GM12872 (cell line): Measurements from ENCODE around the gene IL7R.

Experiments
- TF ChIP-seq, protein P1 (sequence below): IDR thresholded peaks from 3 replicates; pipeline ENCODE4 v1.5.1; 2011; ENCODE audit warnings: low read depth, mild to moderate bottlenecking, low read length, moderate library complexity; ENCODE audit not compliant: insufficient read depth

The IL7R gene

DNA sequence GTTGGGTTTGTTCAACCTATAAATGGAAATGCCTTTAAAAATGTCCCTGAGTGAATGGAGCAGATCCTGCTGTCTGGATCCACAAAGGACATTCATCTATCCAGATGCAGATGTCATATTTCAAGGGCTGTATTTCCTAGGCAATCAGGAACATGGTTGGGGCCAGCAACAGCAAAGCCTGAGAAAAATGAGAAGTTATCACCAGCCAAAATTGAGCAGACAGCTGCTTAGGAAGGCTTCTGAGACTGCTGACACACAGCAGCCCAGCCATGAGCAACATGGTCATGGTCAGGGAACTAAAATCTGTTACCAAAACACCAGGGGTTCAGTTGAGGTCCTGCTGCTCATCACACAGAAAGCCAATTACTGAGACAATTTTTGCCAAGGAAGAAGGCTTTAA is 9.2 kb upstream of the IL7R start:
- TF ChIP-seq, protein P1, sequence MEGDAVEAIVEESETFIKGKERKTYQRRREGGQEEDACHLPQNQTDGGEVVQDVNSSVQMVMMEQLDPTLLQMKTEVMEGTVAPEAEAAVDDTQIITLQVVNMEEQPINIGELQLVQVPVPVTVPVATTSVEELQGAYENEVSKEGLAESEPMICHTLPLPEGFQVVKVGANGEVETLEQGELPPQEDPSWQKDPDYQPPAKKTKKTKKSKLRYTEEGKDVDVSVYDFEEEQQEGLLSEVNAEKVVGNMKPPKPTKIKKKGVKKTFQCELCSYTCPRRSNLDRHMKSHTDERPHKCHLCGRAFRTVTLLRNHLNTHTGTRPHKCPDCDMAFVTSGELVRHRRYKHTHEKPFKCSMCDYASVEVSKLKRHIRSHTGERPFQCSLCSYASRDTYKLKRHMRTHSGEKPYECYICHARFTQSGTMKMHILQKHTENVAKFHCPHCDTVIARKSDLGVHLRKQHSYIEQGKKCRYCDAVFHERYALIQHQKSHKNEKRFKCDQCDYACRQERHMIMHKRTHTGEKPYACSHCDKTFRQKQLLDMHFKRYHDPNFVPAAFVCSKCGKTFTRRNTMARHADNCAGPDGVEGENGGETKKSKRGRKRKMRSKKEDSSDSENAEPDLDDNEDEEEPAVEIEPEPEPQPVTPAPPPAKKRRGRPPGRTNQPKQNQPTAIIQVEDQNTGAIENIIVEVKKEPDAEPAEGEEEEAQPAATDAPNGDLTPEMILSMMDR = no peak

GRCh38 chr5:35847961-35848360 is 8.7 kb upstream of the IL7R start:
- TF ChIP-seq, protein P1 = no peak

DNA sequence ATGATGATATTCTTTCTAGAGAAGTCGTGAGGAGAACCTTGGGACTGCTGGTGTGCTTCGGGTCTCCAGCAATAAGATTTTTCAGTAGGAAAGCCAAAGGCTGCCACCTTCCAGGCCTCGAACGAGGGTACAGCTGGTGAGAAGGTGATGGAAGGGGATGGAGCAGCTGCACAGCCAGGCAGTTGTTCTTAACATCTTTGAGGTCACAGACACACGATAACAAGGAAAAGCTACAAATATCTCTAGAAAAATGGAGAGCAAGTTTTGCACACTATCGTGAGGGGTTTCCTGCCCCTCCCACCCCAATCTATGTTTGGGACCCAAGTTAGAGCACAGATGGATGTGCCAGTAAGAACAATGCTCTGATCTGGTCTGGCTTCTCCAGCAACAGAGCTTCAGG is 6.8 kb upstream of the IL7R start:
- TF ChIP-seq, protein P1 = no peak

DNA sequence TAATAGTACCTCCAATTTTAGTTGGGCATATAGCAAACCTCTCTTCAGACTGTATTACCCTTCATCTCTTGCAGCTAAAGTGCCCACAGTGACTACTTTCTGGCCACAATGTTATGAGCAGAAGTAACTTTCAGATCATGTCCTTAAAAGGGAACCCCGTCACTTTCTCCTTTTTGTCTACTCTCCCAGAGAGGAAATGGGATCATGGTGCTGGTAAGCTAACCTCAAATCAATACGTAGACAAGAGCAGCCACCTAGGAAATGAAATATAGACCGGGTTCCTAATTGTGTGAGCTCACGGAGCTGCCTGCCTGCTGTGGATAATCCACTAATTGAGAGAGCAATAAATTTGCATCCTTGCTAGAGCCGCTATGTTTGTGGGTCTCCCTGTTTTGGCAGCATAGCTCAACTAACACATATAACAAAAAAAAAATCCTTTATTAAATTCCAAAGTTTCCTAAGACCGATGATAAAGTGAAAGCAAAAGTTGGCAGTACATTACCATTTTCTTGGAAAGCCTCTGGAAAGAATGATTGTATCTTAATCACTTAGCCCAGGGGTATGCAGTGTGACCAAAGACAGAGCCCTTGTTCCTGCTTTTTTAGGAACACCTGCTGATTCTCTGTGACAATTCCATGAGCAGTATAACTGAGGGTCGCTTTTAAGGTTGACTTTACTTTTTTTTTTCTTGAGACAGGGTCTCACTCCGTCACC is 5.6 kb upstream of the IL7R start:
- TF ChIP-seq, protein P1 = no peak

DNA sequence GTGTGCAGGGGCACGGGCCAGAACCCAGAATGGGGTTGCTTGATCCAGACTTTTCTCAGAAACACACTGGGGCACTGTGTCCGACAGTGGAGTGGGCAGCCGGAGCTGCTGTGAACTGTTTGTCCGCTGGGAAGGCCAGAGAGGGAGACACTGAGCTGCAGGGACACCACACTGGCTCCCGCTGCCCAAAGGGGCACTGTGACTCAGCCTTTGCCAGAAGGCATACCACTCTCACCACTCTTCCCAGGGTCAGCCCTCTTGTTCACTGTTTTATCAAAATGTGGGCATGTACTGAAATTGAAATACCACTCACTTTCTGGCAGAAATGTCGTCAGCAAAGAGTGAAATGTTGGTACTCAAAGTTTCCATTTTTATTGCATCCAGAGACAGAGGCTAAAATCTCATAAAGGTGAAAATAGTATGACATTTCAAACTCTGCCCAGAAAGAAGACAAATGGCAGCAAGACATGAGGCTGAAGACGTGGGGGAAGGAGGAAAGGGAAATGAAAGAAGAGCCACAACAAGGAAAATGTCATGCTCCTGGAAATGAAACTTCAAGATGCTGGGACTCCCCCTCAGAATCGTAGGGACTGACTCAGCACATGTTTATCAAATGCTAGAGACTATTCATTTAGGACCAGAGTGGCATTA is 4.5 kb upstream of the IL7R start:
- TF ChIP-seq, protein P1 = peak; percentile 15; the same call in 1 of the 3 replicates

- TF ChIP-seq, protein P1 = no peak
Measured at GRCh38 chr5:35852773-35853172, 3.9 kb upstream of the IL7R start.

GRCh38 chr5:35853631-35854030 is 3.1 kb upstream of the IL7R start:
- TF ChIP-seq, protein P1 = no peak
